Measurements from ENCODE around the gene HAGH.

DNA sequence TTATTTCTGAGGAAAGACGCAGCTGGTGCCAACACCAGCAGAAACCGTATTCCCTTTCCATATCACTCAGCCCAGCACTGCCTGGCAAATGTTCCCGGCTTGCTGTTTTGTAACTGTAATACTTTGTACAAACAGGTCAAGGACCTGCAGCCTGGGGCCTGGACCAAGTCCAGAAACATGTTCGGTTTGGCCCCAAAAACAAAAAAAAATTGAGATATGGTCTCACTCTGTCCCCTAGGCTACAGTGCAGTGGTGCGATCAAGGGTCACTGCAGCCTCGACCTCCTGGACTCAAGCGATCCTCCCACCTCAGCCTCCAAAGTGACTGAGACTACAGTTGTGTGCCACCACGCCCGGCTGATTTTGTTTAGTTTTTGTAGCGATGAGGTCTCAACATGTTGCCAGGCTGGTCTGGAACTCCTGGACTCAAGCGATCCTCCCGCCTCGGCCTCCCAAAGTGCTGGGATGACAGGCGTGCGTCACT is 1.2 kb downstream of the HAGH start:
- no peak for TF ChIP-seq NFYB (CRISPR knock-in tag; conservative IDR thresholded peaks at IDR 0.05; ENCODE audit: low read depth)
- TF ChIP-seq, protein P1, sequence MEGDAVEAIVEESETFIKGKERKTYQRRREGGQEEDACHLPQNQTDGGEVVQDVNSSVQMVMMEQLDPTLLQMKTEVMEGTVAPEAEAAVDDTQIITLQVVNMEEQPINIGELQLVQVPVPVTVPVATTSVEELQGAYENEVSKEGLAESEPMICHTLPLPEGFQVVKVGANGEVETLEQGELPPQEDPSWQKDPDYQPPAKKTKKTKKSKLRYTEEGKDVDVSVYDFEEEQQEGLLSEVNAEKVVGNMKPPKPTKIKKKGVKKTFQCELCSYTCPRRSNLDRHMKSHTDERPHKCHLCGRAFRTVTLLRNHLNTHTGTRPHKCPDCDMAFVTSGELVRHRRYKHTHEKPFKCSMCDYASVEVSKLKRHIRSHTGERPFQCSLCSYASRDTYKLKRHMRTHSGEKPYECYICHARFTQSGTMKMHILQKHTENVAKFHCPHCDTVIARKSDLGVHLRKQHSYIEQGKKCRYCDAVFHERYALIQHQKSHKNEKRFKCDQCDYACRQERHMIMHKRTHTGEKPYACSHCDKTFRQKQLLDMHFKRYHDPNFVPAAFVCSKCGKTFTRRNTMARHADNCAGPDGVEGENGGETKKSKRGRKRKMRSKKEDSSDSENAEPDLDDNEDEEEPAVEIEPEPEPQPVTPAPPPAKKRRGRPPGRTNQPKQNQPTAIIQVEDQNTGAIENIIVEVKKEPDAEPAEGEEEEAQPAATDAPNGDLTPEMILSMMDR (IDR thresholded peaks at IDR 0.05) = no peak
- TF ChIP-seq NFE2L1 (CRISPR knock-in tag; IDR thresholded peaks at IDR 0.05) = no peak
- TF ChIP-seq, protein P2, sequence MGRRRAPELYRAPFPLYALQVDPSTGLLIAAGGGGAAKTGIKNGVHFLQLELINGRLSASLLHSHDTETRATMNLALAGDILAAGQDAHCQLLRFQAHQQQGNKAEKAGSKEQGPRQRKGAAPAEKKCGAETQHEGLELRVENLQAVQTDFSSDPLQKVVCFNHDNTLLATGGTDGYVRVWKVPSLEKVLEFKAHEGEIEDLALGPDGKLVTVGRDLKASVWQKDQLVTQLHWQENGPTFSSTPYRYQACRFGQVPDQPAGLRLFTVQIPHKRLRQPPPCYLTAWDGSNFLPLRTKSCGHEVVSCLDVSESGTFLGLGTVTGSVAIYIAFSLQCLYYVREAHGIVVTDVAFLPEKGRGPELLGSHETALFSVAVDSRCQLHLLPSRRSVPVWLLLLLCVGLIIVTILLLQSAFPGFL (CRISPR knock-in tag; IDR thresholded peaks at IDR 0.05; ENCODE audit: borderline replicate concordance) = no peak
- TF ChIP-seq, protein P3, sequence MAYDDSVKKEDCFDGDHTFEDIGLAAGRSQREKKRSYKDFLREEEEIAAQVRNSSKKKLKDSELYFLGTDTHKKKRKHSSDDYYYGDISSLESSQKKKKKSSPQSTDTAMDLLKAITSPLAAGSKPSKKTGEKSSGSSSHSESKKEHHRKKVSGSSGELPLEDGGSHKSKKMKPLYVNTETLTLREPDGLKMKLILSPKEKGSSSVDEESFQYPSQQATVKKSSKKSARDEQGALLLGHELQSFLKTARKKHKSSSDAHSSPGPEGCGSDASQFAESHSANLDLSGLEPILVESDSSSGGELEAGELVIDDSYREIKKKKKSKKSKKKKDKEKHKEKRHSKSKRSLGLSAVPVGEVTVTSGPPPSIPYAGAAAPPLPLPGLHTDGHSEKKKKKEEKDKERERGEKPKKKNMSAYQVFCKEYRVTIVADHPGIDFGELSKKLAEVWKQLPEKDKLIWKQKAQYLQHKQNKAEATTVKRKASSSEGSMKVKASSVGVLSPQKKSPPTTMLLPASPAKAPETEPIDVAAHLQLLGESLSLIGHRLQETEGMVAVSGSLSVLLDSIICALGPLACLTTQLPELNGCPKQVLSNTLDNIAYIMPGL (CRISPR knock-in tag; IDR thresholded peaks at IDR 0.05) = no peak
- TF ChIP-seq SMAD3 (CRISPR knock-in tag; IDR thresholded peaks at IDR 0.05; ENCODE audit: borderline replicate concordance) = no peak
- no peak for TF ChIP-seq FOXJ3 (CRISPR knock-in tag; IDR thresholded peaks at IDR 0.05; ENCODE audit: borderline replicate concordance)
- TF ChIP-seq, protein P4, sequence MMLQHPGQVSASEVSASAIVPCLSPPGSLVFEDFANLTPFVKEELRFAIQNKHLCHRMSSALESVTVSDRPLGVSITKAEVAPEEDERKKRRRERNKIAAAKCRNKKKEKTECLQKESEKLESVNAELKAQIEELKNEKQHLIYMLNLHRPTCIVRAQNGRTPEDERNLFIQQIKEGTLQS (CRISPR knock-in tag; conservative IDR thresholded peaks at IDR 0.05) = no peak
- TF ChIP-seq, protein P5, sequence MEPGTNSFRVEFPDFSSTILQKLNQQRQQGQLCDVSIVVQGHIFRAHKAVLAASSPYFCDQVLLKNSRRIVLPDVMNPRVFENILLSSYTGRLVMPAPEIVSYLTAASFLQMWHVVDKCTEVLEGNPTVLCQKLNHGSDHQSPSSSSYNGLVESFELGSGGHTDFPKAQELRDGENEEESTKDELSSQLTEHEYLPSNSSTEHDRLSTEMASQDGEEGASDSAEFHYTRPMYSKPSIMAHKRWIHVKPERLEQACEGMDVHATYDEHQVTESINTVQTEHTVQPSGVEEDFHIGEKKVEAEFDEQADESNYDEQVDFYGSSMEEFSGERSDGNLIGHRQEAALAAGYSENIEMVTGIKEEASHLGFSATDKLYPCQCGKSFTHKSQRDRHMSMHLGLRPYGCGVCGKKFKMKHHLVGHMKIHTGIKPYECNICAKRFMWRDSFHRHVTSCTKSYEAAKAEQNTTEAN (CRISPR knock-in tag; IDR thresholded peaks at IDR 0.05) = no peak
- TF ChIP-seq TCF7 (CRISPR knock-in tag; IDR thresholded peaks at IDR 0.05; ENCODE audit: low read depth) = no peak

Measured in WTC11 (cell line).